Breast epithelium (tissue), 3 donors: ENCODE results near the gene OLFML2B.

Experiments used
- POLR2A ChIP-seq: fragments of 450-650 bp; IDR thresholded peaks from one replicate; pipeline ENCODE4 v1.6.1; 2016; ENCODE audit warnings: antibody characterized with exemption, mild to moderate bottlenecking, moderate library complexity
- POLR2AphosphoS5 ChIP-seq, 3 donors: sonication (generic); formaldehyde crosslinking; IDR thresholded peaks; one replicate each; pipeline ENCODE4 v1.6.1; 2017; ENCODE audit warnings: antibody characterized with exemption in 3 of 3
- TF ChIP-seq, protein P1 (sequence below), 3 donors: fragments of 450-650 bp; IDR thresholded peaks; one replicate each; pipeline ENCODE4 v1.5.1; 2016 to 2017; ENCODE audit warnings: antibody characterized with exemption in 3 of 3, mild to moderate bottlenecking in 3 of 3, moderate library complexity in 3 of 3

- TF ChIP-seq, protein P1, sequence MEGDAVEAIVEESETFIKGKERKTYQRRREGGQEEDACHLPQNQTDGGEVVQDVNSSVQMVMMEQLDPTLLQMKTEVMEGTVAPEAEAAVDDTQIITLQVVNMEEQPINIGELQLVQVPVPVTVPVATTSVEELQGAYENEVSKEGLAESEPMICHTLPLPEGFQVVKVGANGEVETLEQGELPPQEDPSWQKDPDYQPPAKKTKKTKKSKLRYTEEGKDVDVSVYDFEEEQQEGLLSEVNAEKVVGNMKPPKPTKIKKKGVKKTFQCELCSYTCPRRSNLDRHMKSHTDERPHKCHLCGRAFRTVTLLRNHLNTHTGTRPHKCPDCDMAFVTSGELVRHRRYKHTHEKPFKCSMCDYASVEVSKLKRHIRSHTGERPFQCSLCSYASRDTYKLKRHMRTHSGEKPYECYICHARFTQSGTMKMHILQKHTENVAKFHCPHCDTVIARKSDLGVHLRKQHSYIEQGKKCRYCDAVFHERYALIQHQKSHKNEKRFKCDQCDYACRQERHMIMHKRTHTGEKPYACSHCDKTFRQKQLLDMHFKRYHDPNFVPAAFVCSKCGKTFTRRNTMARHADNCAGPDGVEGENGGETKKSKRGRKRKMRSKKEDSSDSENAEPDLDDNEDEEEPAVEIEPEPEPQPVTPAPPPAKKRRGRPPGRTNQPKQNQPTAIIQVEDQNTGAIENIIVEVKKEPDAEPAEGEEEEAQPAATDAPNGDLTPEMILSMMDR (IDR thresholded peaks at IDR 0.05) = no peak
- no peak for TF ChIP-seq POLR2AphosphoS5 (IDR thresholded peaks at IDR 0.05)
- TF ChIP-seq POLR2A = no peak
Observed at GRCh38 chr1:162067466-162067865, 43.8 kb upstream of the OLFML2B start.
